NCI-H1417 (cell line): ENCODE results near the gene SFXN5.

ENCODE experiments used
- DNase-seq, 3 experiments: peaks; one replicate each; lab custom pipeline; 2025; lab: John Stamatoyannopoulos, UW

Gene SFXN5

GRCh38 chr2:72993147-72993932 lies 78.2 kb downstream of the SFXN5 start:
- DNase-seq = peak; percentile 17 to 75 (median 55)

DNA sequence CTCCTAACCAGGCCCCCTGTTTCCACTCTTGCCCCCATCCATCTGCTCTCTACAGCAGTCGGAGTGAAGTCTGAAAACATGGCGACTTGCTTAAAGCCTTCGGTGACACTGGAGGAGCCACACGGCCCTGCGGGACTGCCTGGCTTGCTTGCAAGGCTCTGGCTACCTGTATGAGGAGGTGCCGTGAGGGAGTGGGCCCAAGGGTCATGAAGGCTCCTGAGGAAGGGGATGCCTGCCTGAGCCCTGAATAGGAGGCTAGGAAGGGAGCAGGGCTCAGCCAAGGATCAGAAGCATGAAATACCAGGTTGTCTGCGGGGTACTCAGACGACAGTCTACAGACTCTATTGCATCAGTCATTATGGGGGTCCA lies 78.8 kb downstream of the SFXN5 start:
- no peak for DNase-seq

- DNase-seq = no peak
These were observed 79.4 kb downstream of the SFXN5 start for GRCh38 chr2:72991980-72992733.

DNA sequence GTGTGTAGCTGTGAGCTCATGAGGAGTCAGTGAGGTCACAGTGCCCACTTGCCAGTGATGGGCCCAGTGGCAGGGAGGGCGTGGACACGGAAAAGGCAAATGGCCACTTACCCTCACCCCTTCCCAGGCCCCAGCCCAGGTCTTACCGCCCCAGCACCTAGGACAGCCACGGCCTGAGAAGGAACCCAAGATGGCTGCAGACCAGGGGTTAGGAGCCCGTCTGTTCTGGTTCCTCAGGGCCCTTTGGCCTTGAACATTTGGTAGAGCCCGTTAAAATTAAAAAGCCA lies 80.1 kb downstream of the SFXN5 start:
- no peak for DNase-seq

- DNase-seq = no peak
These were observed 80.6 kb downstream of the SFXN5 start for GRCh38 chr2:72990695-72991438.

DNA sequence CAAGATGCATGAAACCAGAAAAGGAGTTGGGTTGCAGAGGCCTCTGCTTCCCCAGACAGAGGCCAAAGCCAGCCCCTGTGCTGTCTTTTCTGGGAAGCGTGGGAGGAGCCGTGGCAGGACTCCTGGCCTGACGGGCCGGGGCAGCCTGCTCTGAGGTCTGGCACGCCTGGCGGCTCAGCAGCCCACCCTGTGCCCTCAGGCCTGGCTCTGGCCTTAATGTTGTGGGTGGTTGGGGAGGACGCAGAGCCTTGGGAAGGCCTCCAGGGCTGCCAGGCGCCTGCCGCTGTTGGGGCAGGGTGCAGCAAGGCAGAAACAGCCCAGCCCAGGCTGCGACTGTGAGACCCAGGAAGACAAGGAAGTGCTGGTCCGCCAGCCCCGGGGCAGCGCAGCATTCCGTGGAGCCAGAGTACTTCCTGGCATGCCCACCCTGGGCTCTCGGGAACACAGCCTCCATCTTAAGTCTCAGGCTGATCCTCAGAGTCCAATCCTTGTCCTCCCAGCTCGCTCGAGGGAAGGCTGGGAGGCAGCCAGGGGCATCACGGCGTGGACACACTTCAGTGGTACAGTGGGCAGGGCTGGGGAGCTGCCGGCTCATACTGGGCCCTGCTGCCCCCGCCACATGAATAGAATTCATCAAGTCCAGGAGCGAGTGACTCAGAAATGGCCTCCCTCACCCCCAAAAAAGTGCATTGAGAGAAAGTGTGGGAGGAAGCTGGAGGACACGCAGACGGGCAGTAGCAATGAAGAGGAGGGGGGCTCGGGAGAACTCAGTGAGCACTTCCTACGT lies 81.5 kb downstream of the SFXN5 start:
- no peak for DNase-seq

- no peak for DNase-seq
These were observed 82.7 kb downstream of the SFXN5 start for GRCh38 chr2:72988726-72989273.

DNA sequence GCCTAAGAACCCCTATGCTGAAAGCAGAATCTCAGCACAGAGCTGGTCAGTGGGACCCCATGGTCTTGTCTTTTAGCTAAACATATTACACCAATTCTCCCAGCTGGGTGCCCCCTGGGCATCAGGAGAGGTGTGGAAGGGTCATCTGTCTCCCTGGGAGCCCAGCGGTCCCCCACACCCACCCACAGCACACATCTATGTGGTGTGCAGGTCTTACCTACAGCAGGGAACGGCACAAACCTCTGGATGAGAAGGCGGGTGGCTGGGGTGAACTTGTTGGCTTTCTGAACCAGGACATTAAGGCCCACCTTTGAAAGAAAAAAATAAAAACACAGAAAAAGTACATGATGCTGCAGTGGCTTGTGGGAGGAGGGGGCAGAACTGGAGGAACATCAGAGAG lies 83.5 kb downstream of the SFXN5 start:
- no peak for DNase-seq

DNA sequence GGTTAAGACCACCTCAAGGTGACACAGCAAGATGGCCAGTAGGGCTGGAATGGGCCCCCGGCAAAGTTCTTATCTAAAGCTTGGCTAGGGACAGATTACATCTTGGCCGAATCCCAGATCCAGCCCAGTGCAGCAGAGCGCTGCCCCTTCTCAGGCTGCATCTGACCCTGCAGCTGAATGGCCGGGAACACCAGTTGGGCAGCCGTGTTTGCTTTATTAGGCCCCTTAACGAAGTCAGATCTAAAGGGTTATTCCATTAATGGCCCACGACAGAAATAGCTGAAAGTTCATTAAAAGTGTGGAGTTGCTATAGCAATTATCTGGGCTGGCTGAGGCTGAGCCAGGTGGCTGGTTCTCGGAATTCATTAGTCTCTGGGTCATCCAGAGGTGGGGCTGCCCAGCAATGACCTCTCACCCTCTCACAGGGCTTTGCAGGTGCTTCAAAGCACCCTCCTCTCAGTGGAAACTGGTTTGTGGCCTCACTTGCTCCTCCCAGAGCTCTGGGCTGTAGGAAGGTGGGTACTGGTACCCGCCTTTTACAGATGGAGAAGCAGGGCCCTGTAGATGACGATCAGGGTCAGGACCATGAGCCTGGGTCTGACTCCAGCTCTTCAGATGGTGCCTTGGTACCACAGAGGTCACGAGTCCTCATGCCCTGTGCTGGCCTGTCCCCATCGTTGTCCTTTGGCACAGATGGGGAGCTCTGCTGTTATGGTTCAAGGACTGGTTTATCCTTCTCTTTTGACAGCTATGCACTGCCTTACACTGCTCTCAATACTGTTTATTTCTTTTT lies 85.4 kb downstream of the SFXN5 start:
- no peak for DNase-seq

DNA sequence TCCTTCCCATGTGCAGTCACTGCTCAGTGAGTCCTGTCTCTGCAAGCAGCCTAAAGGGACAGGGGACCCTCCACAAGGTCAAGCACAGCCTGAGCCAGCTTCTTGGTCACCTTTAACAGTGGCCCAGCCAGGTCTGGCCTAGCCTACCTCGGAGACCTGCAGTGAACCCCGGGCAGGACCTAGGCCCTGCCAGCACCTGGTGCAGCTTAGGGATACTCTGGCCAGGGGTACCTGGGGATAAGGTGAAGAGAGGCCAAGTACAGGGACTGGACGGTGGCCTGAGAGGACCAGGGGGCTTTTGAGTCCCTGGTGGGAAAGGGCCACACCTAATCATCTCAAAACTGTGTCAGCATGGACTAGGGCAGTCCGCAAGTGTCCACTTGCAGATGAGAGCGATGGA lies 86.4 kb downstream of the SFXN5 start:
- no peak for DNase-seq

GRCh38 chr2:72984172-72984671 lies 87.3 kb downstream of the SFXN5 start:
- DNase-seq = peak in 1 of 3 experiments; percentile 87

GRCh38 chr2:72983500-72984161 lies 87.9 kb downstream of the SFXN5 start:
- peak in 2 of 3 experiments; percentile 87 to 97 for DNase-seq

DNA sequence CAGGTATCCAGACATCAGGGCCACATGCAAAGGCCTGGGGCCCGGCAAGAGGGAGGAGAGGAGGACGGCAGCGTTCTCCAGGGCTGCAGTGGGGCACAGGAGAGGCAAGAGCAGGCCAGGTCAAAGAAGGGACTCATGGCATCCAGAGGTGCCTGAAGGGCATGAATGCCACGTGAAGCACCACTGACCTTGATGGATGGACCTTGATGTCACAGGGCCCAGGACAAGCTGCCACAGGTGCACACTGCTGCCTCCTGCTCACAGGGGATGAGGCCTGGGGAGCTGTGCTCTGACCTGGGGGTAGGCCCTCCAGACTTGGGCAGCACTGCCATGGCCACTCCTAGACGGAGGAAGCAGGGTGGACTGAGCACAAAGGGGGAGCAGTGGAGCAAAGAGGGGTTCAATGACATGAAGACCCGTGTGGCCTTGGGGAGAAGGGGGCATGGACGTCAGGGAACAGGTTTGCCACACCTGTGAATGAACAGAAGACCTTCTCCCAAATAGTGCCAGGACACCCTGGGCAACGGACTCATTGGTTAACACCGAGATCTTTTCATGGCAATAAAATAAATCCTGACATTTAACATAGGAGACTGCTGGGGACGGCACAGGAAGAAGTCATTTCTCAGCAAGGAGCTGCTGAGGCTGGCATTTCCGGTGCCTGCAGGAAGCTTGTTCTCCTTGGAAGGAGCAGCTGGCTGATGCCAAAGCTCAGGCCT lies 88.6 kb downstream of the SFXN5 start:
- no peak for DNase-seq

DNA sequence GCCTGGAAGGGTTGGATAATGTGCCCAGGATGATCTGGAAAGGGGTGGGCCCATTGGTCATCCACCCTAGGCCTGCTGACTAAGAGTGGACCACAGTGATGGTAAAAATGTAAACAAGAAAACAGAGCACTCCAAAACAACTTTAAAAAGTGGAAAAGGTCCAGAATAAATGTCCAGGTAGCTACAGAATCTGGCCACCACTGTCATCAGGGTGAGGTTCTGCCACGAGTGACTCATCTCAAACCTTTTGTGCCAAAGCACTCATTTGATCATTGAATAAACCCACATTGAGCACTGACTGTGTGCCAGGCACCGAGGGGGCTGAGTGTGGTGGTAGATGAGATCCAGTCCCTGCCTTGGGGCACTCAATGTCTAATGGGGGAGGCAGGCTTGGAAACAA lies 89.3 kb downstream of the SFXN5 start:
- no peak for DNase-seq

GRCh38 chr2:72981536-72981935 lies 90.0 kb downstream of the SFXN5 start:
- DNase-seq = no peak

GRCh38 chr2:72980535-72981217 lies 90.8 kb downstream of the SFXN5 start:
- no peak for DNase-seq

GRCh38 chr2:72979896-72980295 lies 91.6 kb downstream of the SFXN5 start:
- DNase-seq = no peak

GRCh38 chr2:72975017-72975416 lies 96.5 kb downstream of the SFXN5 start:
- no peak for DNase-seq

DNA sequence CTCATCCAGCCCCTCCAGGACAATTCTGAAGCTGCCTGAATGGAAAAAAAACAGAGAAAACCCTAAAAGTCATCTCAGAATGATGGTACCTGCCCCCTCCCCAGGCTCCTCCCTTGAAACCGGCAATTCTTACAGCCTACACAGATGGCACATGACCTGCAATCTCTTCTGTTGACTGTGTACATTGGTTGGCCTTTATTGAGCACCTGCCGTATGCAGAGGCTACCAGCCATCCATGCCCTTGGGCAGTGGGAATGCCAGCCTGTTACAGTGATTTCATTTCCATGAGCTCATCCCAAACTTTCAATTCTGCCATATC lies 97.1 kb downstream of the SFXN5 start:
- DNase-seq = no peak
